GM19023 (cell line): ENCODE measurements around the gene WNT3.

Experiments used
- ATAC-seq: cut with Tn5 transposase; IDR thresholded peaks from one replicate; pipeline ENCODE4 v1.9.1; 2021; ENCODE audit warnings: mild to moderate bottlenecking, moderate library complexity; ENCODE audit not compliant: unreplicated experiment

The WNT3 gene

DNA sequence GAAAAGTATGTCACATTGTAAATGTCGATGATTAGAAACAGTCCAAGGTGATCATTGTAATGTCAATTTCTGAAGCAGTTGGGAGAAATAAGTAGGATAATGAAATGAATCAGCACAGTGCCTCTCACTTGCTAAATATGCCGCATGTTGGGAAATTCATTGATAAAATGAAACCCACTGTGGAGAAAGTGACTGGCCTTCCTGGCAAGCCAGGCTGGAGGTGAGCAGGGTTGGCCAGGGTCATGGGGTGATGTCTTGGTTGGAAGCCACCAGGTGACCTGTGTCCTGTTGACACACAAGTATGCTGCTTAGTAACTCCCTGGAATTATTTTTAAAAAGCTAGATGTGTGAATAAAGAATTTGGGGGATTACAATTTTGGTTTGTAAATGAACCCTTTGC, 18.0 kb upstream of the WNT3 start:
- no peak for ATAC-seq

DNA sequence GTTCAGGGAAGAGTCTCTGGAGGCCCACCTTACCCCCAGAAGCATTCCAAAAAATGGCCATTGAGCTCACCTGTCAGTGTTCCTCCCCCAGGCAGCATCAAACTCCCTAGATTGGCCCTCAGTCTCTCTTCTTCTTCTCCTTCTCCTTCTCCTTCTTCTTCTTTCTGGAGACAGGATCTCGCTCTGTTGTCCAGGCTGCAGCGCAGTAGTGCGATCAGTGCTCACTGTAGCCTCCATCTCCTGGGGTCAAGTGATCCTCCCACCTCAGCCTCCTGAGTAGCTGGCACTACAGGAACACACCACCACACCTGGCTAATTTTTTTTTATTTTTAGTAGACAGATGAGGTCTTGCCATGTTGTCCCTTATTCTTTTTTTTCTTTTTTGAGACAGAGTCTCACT, 16.4 kb upstream of the WNT3 start:
- no peak for ATAC-seq

GRCh38 chr17:46833840-46834208, 15.3 kb upstream of the WNT3 start:
- no peak for ATAC-seq

DNA sequence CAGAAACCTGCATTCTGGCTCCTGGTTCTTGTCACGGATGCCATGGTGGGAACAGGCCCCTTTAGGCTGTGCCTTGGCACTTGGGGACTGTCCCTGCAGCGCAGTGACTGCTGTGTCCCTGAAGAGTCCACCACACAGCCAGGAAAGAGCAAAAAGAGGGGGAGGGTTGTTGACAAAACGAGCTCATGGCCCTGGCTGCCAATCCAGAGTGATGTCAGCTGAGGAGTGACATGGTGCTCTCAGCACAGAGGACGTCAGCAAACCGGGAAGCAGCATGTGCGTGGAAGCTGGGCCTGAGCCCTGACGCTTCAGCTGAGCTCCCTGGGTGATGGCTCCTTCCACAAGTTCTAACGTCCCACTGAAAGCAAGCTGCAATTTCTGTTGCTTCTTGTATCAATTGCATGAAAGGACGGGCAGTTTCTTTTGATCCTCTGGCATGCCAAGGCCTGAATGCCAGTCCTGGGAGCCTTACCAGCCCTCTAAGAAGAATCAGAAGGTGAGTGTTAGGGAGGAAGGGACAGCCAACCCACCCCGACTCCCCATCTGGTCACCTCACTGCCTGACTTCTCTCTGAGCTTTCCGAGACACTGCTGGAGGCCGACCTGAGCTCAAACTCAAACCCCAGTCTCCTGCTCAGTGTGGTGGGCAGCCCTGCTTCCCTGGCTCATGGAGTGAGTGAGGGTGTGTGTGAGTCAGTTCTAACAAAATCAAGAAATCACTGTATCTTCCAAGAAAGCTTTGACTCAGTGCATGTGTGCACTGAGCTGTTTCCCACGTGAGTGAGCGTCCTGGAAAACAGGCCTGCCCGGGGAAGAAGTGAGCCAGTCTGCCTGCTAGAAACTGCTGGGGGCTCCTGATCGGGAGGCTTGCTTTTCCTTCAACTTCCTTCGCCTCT, 14.7 kb upstream of the WNT3 start:
- no peak for ATAC-seq

- no peak for ATAC-seq
Observed at GRCh38 chr17:46832331-46832821, 13.9 kb upstream of the WNT3 start.

GRCh38 chr17:46831573-46832330, 13.3 kb upstream of the WNT3 start:
- ATAC-seq = no peak

- no peak for ATAC-seq
Observed at GRCh38 chr17:46827274-46827673, 8.8 kb upstream of the WNT3 start.

GRCh38 chr17:46826116-46826515, 7.6 kb upstream of the WNT3 start:
- ATAC-seq = no peak

DNA sequence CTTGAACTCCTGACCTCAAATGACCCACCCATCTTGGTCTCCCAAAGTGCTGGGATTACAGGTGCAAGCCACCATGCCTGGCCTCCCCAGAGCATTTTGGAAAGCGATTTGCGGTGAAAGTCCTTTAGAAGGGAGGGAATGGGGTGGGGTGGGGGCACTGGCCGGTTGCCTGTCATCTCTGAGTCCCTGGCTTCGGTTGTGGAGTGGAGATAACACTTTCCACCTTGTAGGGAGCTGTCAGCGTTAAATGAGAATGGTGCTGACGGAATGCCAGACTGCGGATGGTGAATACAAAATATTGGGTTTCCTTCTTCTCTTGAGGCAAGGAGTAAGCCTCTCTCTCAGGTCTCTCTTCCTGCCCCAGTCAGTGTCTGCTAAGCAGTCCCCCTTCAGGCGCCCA, 5.2 kb upstream of the WNT3 start:
- ATAC-seq = no peak

DNA sequence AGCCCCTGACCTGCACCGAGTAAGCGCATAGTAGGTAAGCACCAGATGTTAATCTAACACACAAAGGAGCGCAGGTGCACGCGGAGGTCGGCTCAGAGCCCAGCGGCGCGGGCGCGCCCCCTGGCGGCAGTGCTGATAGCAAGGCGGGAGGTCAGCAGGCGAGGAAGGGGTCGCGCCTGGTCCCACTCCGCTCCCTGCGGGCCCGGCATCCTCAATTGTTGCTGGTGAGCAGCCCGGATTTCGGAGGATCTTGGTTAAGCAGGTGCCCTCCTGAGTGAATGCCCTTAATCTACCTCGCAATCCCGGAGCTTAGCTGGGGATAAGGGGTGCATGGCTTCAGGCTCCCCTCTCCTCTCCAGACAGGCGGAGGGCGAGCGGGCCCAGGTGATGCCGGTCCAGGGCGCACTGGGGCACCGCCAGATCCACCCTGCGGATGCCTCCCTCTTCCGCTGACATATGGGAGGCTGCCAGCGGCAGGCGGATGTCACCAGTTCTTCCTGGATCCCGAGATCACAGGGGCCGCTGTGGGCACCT, 4.0 kb upstream of the WNT3 start:
- no peak for ATAC-seq

DNA sequence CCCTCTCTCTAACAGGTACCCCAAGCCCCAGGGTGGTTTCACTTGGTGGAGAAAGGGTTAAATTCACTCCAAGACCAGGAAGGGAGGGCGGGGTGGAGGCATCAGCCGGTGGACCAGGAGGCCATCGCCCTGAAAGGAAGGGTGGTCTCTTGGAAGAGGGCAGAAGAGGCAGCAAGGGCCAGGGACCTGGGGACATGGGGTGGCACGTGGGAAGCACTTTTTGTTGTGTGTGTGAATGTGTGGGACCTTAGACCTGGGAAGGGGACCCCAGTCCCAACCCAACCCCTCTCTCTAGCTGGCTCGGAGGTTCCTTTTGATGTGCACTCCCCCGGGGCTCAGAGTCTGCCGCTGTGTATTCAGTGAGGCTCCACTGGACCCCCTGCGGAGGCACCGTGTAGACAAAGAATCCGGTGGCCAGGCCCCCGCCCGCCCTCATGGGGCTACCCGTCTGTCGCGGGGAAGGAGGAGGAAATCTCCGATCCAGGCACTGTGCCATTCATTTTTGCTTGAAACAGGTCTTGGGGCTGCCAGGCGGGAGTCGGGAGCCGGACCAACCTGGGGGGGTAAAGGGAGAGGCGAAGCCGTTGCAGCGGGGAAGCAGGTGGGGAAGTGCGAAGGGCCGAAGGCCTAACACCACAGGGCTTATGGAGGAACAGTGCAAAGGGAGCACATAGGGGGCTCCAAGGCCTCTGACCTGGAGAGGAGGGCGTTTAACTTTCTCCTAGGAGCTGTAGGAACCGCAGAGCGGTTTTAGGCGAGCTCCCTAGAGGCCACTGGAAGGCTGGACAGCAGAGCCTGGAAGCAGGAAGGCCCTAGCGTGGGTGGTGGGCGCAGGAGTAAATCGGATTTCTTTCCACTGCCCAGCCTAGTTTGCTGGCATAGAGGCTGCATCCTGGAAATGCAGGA, 3.2 kb upstream of the WNT3 start:
- no peak for ATAC-seq

DNA sequence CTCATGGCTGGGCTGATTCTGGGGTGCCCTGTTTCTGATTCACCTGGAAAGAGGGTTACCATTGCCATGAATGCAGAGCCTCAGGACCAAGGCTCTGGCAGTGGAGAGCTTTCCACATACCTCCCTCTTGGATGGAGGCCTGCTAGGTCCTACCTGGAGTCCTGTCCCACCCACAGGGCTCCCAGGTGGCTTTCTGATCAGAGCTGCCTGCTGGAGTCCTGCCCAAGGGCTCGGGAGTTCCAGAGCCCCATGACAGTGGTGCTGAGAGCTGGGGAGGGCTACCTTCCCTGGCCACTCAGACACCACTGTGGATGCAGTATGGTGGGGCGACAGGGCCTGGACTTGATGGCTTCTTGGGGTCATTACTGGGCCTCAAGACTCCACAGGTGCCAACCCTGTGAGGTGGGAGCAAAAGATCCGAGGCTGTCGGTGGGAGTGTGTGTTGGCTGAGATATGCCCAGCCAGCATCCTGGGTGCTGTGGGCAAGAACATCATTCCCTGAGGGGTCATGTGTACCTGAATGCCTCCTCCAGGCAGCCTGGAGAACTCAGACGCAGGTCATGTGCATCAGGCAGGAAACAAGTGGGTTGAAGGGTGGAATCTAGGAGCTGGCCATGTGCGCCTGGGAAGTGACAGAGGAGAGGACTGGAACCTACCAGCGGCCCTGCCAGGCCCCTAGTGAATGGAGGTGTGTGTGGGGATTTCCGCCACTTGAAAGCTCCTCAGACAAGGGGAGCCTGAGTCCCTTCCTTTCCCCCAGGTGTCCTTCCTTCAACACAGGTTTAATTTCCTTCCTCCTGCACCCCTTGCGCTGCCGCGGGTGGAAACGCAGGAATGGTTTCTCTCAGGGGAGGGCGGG, 2.3 kb upstream of the WNT3 start:
- no peak for ATAC-seq

DNA sequence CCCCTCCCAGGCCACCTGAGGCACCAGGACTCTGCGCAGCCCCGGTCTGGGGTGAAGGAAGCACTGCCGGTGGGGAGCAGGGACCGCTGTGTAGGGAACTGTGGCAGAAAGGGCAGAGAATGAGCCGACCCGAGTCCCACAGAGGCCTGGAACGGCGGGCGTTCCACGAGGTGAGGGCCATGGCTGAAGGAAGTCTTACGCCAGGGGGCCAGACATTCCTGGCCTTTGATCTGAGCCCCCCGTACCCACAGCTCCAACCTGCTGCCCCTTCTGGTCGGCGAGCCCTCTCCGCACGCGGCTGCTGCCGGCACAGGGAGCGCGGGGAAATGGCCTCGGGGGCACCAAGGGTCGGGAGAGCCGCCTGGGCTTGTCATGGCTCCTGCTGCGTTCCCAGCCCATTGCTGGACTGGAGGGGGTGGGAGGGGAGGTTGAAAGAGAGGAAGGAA, 1.4 kb upstream of the WNT3 start:
- no peak for ATAC-seq

- no peak for ATAC-seq
Observed at GRCh38 chr17:46818929-46819859, 702 bp upstream of the WNT3 start.

DNA sequence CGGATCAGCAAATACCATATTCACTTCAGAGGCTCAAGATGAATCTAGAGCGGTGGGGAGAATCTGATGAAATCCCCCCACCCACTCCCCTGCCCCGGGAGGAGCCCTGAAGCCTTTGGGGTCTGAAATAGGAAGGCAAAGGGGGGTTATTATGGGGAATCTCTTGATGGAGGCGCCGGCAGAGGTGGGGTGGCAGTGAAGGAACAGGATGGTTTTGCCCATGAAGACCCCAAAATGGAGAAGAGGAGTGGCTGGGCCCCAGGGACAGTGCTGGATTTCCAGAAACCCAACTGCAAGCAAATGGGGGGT, 637 bp downstream of the WNT3 start:
- no peak for ATAC-seq

- ATAC-seq = no peak
Observed at GRCh38 chr17:46817151-46817900, 1.2 kb downstream of the WNT3 start.

DNA sequence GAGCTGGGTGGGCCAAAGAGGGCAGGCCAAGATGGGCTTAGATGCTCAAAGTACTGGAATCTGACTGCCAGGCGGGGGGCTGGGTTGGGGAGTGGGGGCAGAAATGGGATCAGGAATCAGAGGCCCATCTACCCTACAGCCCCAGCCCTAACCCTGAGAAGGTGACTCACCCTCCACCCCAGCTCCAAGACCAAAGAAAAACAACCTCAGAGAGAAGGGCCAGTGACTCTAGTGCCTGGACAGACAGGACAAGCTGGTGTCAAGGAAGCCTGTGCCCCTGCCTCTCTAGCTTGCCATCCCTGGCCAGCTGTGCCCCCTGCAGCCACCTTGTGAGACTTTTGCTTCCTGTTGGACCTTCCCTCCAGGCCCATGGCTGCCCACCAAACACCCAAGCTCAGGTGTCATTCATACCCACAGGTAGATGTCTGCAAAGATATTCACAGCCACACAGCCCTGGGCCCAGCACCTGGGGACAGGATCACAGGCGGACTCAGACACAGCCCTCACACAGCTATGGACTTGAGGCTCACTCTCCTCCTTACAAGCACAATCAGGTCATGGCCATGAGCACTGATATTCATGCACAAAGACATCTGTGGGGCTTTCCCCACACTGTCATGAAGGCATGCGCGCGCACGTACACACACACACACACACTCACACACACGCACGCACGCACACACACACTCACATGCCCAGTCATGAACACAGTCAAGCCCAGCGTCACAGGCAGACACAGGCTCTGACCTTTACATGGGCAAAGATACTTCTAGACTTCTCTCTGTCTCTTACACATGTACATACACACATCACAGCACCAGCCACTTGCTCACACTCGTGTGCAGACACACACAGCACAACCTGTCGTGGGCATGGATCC, 2.8 kb downstream of the WNT3 start:
- no peak for ATAC-seq
